ENCODE measurements around the gene IFNE. TPM values are rescaled to one million over a fixed set of nuclear protein-coding genes. Genes with fewer than 3 reads are reported as not detected.
A peak's percentile ranks its signal among the peaks of the same experiment; 100 is the strongest.

Gene IFNE
- total RNA-seq, 1 experiment from 2014 or later = not detected

- Histone ChIP-seq H2BK12ac (ENCODE audit: insufficient read length, low read depth, low read length) (no peak overlapping the region), H3K23ac (ENCODE audit: insufficient read length, low read depth, low read length) (no peak overlapping the region), H3K14ac (ENCODE audit: insufficient read depth, low read length) (no peak overlapping the region), H2AK5ac (ENCODE audit: insufficient read length, low read length) (no peak overlapping the region), H2BK20ac (ENCODE audit: low read depth, low read length, poor library complexity, severe bottlenecking) (no peak overlapping the region), H3K23me2 (ENCODE audit: insufficient read length, low read depth, low read length, poor library complexity, severe bottlenecking) (no peaks in the 10 kb centered on the region), H4K20me1 (ENCODE audit: control insufficient read depth, insufficient read depth, insufficient read length) (no peaks in the 10 kb centered on the region), H3T11ph (ENCODE audit: low read length) (no peak overlapping the region), H3K27ac (ENCODE audit: insufficient read length, low read depth, low read length) (no peak overlapping the region), H3K4ac (ENCODE audit: low read depth, low read length) (no peak overlapping the region), H3K56ac (ENCODE audit: insufficient read length, low read depth, low read length) (no peak overlapping the region), H4K91ac (ENCODE audit: insufficient read length, low read depth, low read length) (no peak overlapping the region), H3K9me3 (ENCODE audit: control insufficient read depth, low read depth, low read length) (no peaks in the 10 kb centered on the region), H3K4me1 (ENCODE audit: insufficient read depth, low read length) (peaks cover 3% of the 10 kb centered on the region), H3K4me2 (ENCODE audit: insufficient read depth, insufficient read length, low read length) (no peak overlapping the region), H4K5ac (ENCODE audit: insufficient read length, low read depth, low read length) (no peak overlapping the region), H3K79me1 (ENCODE audit: insufficient read depth, low read depth, low read length, poor library complexity, severe bottlenecking) (no peaks in the 10 kb centered on the region), H3K27me3 (ENCODE audit: insufficient read depth, low read length) (no peaks in the 10 kb centered on the region), H2BK120ac (ENCODE audit: low read depth, low read length, poor library complexity, severe bottlenecking) (no peak overlapping the region), H2BK15ac (ENCODE audit: low read depth, low read length) (no peak overlapping the region), H4K8ac (replicated peaks; ENCODE audit: insufficient read length, low read depth, low read length) (no peak overlapping the region), H3K79me2 (ENCODE audit: insufficient read depth, low read length) (no peaks in the 10 kb centered on the region), H2AFZ (ENCODE audit: low read length) (no peak overlapping the region), H3K18ac (ENCODE audit: insufficient read length, low read depth, low read length) (no peak overlapping the region), H3K9ac (ENCODE audit: extremely low read depth, insufficient read length, low read length) (no peak overlapping the region), H2BK5ac (ENCODE audit: insufficient read length, low read length) (no peak overlapping the region)
- no peaks in the 10 kb centered on the region for H3K27me3 Mint-ChIP-seq (ENCODE audit: low read depth)
- no peaks in the 10 kb centered on the region for H3K36me3 Mint-ChIP-seq (ENCODE audit: insufficient read depth in 1 of 3, low read depth in 3 of 3)
- DNase-seq = no peak
- H3K4me3 Mint-ChIP-seq = no peak overlapping the region
- H3K4me1 Mint-ChIP-seq = peaks cover 3 to 10% of the 10 kb centered on the region in 2 experiments; a peak in 3 of 4 replicates
- H3K9me3 Mint-ChIP-seq = no peaks in the 10 kb centered on the region
- H3K27ac Mint-ChIP-seq = peak overlapping the region in 1 of 3 experiments; percentile 4; a peak in 1 of 7 replicates
- TF ChIP-seq CTCF (conservative IDR thresholded peaks at IDR 0.05) = no peak
- WGBS (ENCODE audit: extremely low coverage, insufficient read length, low lambda C conversion rate) = no CpG with 5 or more reads among the region's 4 CpGs
These were observed 24.7 kb upstream of the IFNE start for GRCh38 chr9:21506626-21507482.
